Testis (tissue), 2 donors: ENCODE measurements around the gene ZNF277.

ENCODE experiments used
- POLR2A ChIP-seq: fragments of 450-650 bp; IDR thresholded peaks from one replicate; pipeline ENCODE4 v1.6.1; 2017; ENCODE audit warnings: antibody characterized with exemption, mild to moderate bottlenecking, moderate library complexity
- TF ChIP-seq, protein P1 (sequence below), 3 experiments: fragments of 450-650 bp in 2 of 3; fragments of 200-600 bp in 1 of 3; sonication (generic) in 1 of 3; IDR thresholded peaks; one replicate each; pipeline ENCODE4 v1.5.1; 2016 to 2019; ENCODE audit warnings: antibody characterized with exemption in 3 of 3, mild to moderate bottlenecking in 2 of 3, moderate library complexity in 1 of 3

GRCh38 chr7:112252691-112253090, 46.2 kb downstream of the ZNF277 start:
- TF ChIP-seq, protein P1, sequence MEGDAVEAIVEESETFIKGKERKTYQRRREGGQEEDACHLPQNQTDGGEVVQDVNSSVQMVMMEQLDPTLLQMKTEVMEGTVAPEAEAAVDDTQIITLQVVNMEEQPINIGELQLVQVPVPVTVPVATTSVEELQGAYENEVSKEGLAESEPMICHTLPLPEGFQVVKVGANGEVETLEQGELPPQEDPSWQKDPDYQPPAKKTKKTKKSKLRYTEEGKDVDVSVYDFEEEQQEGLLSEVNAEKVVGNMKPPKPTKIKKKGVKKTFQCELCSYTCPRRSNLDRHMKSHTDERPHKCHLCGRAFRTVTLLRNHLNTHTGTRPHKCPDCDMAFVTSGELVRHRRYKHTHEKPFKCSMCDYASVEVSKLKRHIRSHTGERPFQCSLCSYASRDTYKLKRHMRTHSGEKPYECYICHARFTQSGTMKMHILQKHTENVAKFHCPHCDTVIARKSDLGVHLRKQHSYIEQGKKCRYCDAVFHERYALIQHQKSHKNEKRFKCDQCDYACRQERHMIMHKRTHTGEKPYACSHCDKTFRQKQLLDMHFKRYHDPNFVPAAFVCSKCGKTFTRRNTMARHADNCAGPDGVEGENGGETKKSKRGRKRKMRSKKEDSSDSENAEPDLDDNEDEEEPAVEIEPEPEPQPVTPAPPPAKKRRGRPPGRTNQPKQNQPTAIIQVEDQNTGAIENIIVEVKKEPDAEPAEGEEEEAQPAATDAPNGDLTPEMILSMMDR (IDR thresholded peaks at IDR 0.05): no peak
- no peak for TF ChIP-seq POLR2A
